Sigmoid colon (tissue), 4 donors: ENCODE results near the gene SAMHD1.

Experiments used
- CTCF ChIP-seq, 4 experiments: fragments of 450-650 bp in 3 of 4; fragments of 200-600 bp in 1 of 4; IDR thresholded peaks; one replicate each; pipeline ENCODE4 v1.5.1; 2016 to 2019; ENCODE audit warnings: antibody characterized with exemption in 4 of 4, mild to moderate bottlenecking in 3 of 4, moderate library complexity in 2 of 4
- POLR2A ChIP-seq, 2 donors: fragments of 450-650 bp; IDR thresholded peaks; one replicate each; pipeline ENCODE4 v1.6.1; 2016; ENCODE audit warnings: antibody characterized with exemption in 2 of 2, mild to moderate bottlenecking in 2 of 2, moderate library complexity in 2 of 2
- POLR2AphosphoS5 ChIP-seq, 4 donors: sonication (generic); formaldehyde crosslinking; IDR thresholded peaks; one replicate each; pipeline ENCODE4 v1.6.1; 2017; ENCODE audit warnings: antibody characterized with exemption in 4 of 4

GRCh38 chr20:36872852-36873251, 78.7 kb downstream of the SAMHD1 start:
- TF ChIP-seq CTCF (IDR thresholded peaks at IDR 0.05) = no peak
- TF ChIP-seq POLR2A (IDR thresholded peaks at IDR 0.05) = no peak
- TF ChIP-seq POLR2AphosphoS5 (IDR thresholded peaks at IDR 0.05) = no peak
